Osteoblast (primary cell): ENCODE data around the gene ANXA11. TPM values are rescaled to one million over a fixed set of nuclear protein-coding genes. Genes with fewer than 3 reads are reported as not detected.
"Not testable (repeated sequence)": the region's sequence is repeated elsewhere in the genome, so short reads cannot be mapped to it uniquely, and the experiment has no call there.

Source experiments
- DNase-seq: peaks from one replicate; pipeline ENCODE4 v3.0.0; 2011; ENCODE audit warnings: low spot score, mixed read lengths; ENCODE audit not compliant: insufficient read length; ENCODE audit errors: missing footprints
- H2AFZ ChIP-seq: 2 replicates; pipeline ENCODE4 v1.6.0; 2011; ENCODE audit warnings: mild to moderate bottlenecking, low read length
- H3K27ac ChIP-seq: 2 replicates; pipeline ENCODE4 v1.5.1; 2011; ENCODE audit warnings: mild to moderate bottlenecking, low read depth, low read length, moderate library complexity
- H3K27me3 ChIP-seq: 2 replicates; pipeline ENCODE4 v1.6.0; 2012; ENCODE audit warnings: mild to moderate bottlenecking, control low read depth, inconsistent platforms, low read length, moderate library complexity; ENCODE audit not compliant: insufficient read depth
- H3K36me3 ChIP-seq: 2 replicates; pipeline ENCODE4 v1.5.1; 2011; ENCODE audit warnings: mild to moderate bottlenecking, low read length, control low read depth, moderate library complexity; ENCODE audit not compliant: insufficient read depth
- H3K4me1 ChIP-seq: 2 replicates; pipeline ENCODE4 v1.5.1; 2011; ENCODE audit warnings: mild to moderate bottlenecking, low read length, control low read depth, moderate library complexity; ENCODE audit not compliant: insufficient read depth
- H3K4me2 ChIP-seq: 2 replicates; pipeline ENCODE4 v1.6.0; 2011; ENCODE audit warnings: mild to moderate bottlenecking, low read length; ENCODE audit not compliant: insufficient read depth
- H3K4me3 ChIP-seq: fragments of 200-600 bp; sonication (generic); 3 replicates; pipeline ENCODE4 v1.5.1; 2012; ENCODE audit warnings: mild to moderate bottlenecking, low read length, inconsistent platforms; ENCODE audit not compliant: insufficient read depth
- H3K79me2 ChIP-seq: 2 replicates; pipeline ENCODE4 v1.6.0; 2012; ENCODE audit warnings: mild to moderate bottlenecking, low read length, control low read depth, inconsistent platforms; ENCODE audit not compliant: insufficient read depth
- H3K9me3 ChIP-seq: 2 replicates; pipeline ENCODE4 v1.5.1; 2011; ENCODE audit warnings: low read depth, low read length, control low read depth
- H4K20me1 ChIP-seq: 2 replicates; pipeline ENCODE4 v1.6.0; 2012; ENCODE audit warnings: mild to moderate bottlenecking, low read length, control low read depth; ENCODE audit not compliant: insufficient read depth
- CTCF ChIP-seq: IDR thresholded peaks from 2 replicates; pipeline ENCODE4 v1.5.1; 2011; ENCODE audit warnings: mild to moderate bottlenecking, low read depth, low read length, moderate library complexity; ENCODE audit errors: extremely low read depth
- total RNA-seq: library from RNA; depleted of rRNA; stranded (reverse); fragments of >200 nt; gene quantifications from 2 replicates; pipeline ENCODE4 v1.2.3, GENCODE V29; 2012

Gene ANXA11
- total RNA-seq, 1 donor, result 112 TPM

DNA sequence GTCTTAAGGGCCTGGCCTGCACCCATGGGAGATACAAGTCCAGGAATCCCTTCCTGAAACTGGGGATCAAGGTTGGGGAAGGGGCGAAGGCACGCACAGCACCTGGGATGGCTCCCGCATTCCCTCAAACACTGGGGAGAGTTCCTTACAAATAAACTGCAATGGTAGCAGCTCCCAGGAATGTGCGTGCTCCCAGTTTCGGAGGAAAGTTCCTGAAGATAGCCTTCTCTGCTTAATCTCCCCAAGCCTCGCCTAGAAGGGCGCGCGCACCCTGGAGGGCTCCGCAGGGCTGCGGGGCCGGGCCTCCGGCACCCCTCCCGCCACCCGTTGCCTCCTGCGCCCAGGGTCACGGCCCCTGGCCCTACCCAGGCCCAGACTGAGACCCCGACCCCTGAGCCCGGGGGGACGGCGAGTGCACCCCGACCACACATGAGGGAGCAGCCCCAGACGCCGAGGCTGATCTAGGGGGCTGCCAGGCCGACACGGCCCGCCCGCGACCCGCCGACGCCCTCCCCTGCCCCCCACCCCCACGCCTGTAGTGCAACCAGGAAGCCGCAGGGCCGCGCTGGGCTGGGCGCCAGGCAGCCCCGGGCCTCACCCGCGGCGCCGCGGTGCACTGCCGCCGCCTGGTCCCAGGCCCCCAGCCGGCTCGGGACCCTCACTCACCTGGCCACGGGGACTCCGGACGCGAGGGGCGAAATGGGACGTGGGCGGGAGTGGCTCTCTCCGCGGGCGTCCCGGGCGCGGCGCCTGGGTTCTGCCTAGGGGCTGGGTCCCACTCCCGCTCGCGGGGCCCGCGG is 460 bp downstream of the ANXA11 start:
- Histone ChIP-seq H3K79me2 (peaks cover 66% of the 10 kb centered on the region), H3K27me3 (no peaks in the 10 kb centered on the region), H3K4me3 (peak overlapping the region; percentile 86), H3K4me1 (peaks cover 62% of the 10 kb centered on the region), H3K4me2 (peak overlapping the region; percentile 96), H4K20me1 (peaks cover 13% of the 10 kb centered on the region), H2AFZ (peak overlapping the region; percentile 3), H3K27ac (peak overlapping the region; percentile 97), H3K9me3 (no peaks in the 10 kb centered on the region), H3K36me3 (peaks cover 5% of the 10 kb centered on the region)
- no peak for TF ChIP-seq CTCF
- peak; percentile 89 for DNase-seq

GRCh38 chr10:80203835-80204676 is 1.3 kb downstream of the ANXA11 start:
- Histone ChIP-seq H3K4me2 (peak overlapping the region; percentile 96), H3K4me3 (peak overlapping the region; percentile 86), H4K20me1 (peaks cover 13% of the 10 kb centered on the region), H3K4me1 (peaks cover 69% of the 10 kb centered on the region), H3K9me3 (no peaks in the 10 kb centered on the region), H3K27ac (peak overlapping the region; percentile 97), H3K79me2 (peaks cover 69% of the 10 kb centered on the region), H3K27me3 (no peaks in the 10 kb centered on the region), H2AFZ (peak overlapping the region; percentile 3), H3K36me3 (peaks cover 5% of the 10 kb centered on the region)
- no peak for DNase-seq
- TF ChIP-seq CTCF, result no peak

- peak; percentile 34 for TF ChIP-seq CTCF
- Histone ChIP-seq H3K9me3 (no peaks in the 10 kb centered on the region), H3K4me2 (peak overlapping the region; percentile 96), H3K36me3 (peaks cover 5% of the 10 kb centered on the region), H4K20me1 (peaks cover 18% of the 10 kb centered on the region), H3K79me2 (peaks cover 77% of the 10 kb centered on the region), H3K4me3 (peak overlapping the region; percentile 86), H2AFZ (no peak overlapping the region), H3K27ac (peak overlapping the region; percentile 97), H3K27me3 (no peaks in the 10 kb centered on the region), H3K4me1 (peaks cover 74% of the 10 kb centered on the region)
- DNase-seq, result peak; percentile 94
These were observed 2.2 kb downstream of the ANXA11 start for GRCh38 chr10:80202934-80203834.

DNA sequence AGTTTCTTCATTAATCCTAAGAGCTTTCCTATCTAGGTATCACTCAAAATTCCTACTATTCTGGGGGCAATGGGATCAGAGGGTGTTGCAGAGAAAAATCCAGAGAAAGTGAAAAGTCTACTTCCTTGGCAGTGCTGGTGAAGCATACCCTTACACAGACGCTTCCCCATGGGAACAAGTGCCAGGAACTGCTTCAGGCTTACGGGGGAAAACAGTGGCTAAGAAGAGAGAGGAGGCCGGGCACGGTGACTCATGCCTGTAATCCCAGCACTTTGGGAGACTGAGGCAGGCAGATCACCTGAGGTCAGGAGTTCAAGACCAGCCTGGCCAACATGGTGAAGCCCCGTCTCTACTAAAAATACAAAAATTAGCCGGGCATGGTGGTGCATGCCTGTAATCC is 2.8 kb downstream of the ANXA11 start:
- H3K4me3 ChIP-seq, H3K36me3 ChIP-seq, H2AFZ ChIP-seq, H3K27me3 ChIP-seq, DNase-seq, H3K9me3 ChIP-seq: not testable (repeated sequence)
- H3K4me1 ChIP-seq, result peaks cover 70% of the 10 kb centered on the region
- H3K79me2 ChIP-seq, result peaks cover 84% of the 10 kb centered on the region
- H3K4me2 ChIP-seq, result peak overlapping the region; percentile 39
- H4K20me1 ChIP-seq, result peaks cover 22% of the 10 kb centered on the region
- peak overlapping the region; percentile 97 for H3K27ac ChIP-seq
